ENCODE data around the gene SLC9A3.

GRCh38 chr5:464843-465590 is 59.2 kb downstream of the SLC9A3 start:
- TF ChIP-seq E2F5 (CRISPR knock-in tag; conservative IDR thresholded peaks at IDR 0.05) (no peak), ZNF124 (CRISPR knock-in tag; IDR thresholded peaks at IDR 0.05) (no peak), FOXM1 (CRISPR knock-in tag; IDR thresholded peaks at IDR 0.05) (no peak), PCBP2 (optimal IDR thresholded peaks at IDR 0.05; ENCODE audit: low read depth, low read length, poor library complexity, severe bottlenecking) (no peak), FOXK1 (CRISPR knock-in tag; IDR thresholded peaks at IDR 0.05; ENCODE audit: borderline replicate concordance, low read depth) (no peak), CSRNP1 (CRISPR knock-in tag; IDR thresholded peaks at IDR 0.05) (no peak), KAT7 (CRISPR knock-in tag; IDR thresholded peaks at IDR 0.05; ENCODE audit: borderline replicate concordance) (no peak), POLR2AphosphoS5 (IDR thresholded peaks at IDR 0.05; ENCODE audit: low read depth, low read length) (no peak), TCF7 (IDR thresholded peaks at IDR 0.05; ENCODE audit: low read depth) (no peak), ATF3 (CRISPR knock-in tag; IDR thresholded peaks at IDR 0.05) (no peak), ZSCAN21 (CRISPR knock-in tag; IDR thresholded peaks at IDR 0.05; ENCODE audit: borderline replicate concordance) (no peak), ZNF263 (CRISPR knock-in tag; IDR thresholded peaks at IDR 0.05) (no peak), GZF1 (CRISPR knock-in tag; IDR thresholded peaks at IDR 0.05) (no peak)

Measured in HepG2 (cell line).